HepG2 (cell line): ENCODE data around the gene POC1B. TPM values are rescaled to one million over a fixed set of nuclear protein-coding genes. Genes with fewer than 3 reads are reported as not detected.

ENCODE experiments used
- ATF7 ChIP-seq, 2 experiments: fragments of 450-650 bp in 1 of 2; sonication (generic) in 1 of 2; formaldehyde crosslinking in 1 of 2; IDR thresholded peaks; 2 replicates each; pipeline versions ENCODE4 v1.4.0 to v1.6.1; 2016 to 2020; ENCODE audit warnings: antibody characterized with exemption in 1 of 2, mild to moderate bottlenecking in 1 of 2, missing genetic modification reagents in 1 of 2
- CAMTA2 ChIP-seq: sonication (generic); formaldehyde crosslinking; IDR thresholded peaks from 2 replicates; pipeline ENCODE4 v1.4.0; 2020; ENCODE audit warnings: mild to moderate bottlenecking, missing genetic modification reagents, borderline replicate concordance
- HDAC1 ChIP-seq: sonication (generic); formaldehyde crosslinking; IDR thresholded peaks from 2 replicates; pipeline ENCODE4 v1.5.1; 2020; ENCODE audit warnings: mild to moderate bottlenecking, missing genetic modification reagents
- HNF4G ChIP-seq, 2 experiments: sonication (generic) in 1 of 2; formaldehyde crosslinking in 1 of 2; IDR thresholded peaks; 2 replicates each; pipeline versions ENCODE4 v1.4.0 to v1.6.1; 2011 to 2020; ENCODE audit warnings: borderline replicate concordance in 2 of 2, low read depth in 2 of 2, mild to moderate bottlenecking in 2 of 2, low read length in 1 of 2, missing genetic modification reagents in 1 of 2, moderate library complexity in 1 of 2
- KDM1A ChIP-seq: IDR thresholded peaks from 2 replicates; pipeline ENCODE4 v1.6.1; 2016; ENCODE audit warnings: missing compliant biosample characterization
- KLF15 ChIP-seq: sonication (generic); formaldehyde crosslinking; IDR thresholded peaks from 2 replicates; pipeline ENCODE4 v1.8.1; 2023; ENCODE audit warnings: borderline replicate concordance, mild to moderate bottlenecking, inconsistent platforms, missing genetic modification reagents, mixed read lengths
- MBD4 ChIP-seq: IDR thresholded peaks from 2 replicates; pipeline ENCODE4 v1.6.1; 2012; ENCODE audit warnings: low read length, inconsistent platforms, borderline replicate concordance
- MXD4 ChIP-seq: IDR thresholded peaks from 2 replicates; pipeline ENCODE4 v1.6.1; 2016; ENCODE audit warnings: mild to moderate bottlenecking, missing biosample characterization, missing genetic modification reagents
- RBAK ChIP-seq: sonication (generic); formaldehyde crosslinking; IDR thresholded peaks from 2 replicates; pipeline ENCODE4 v1.5.1; 2020; ENCODE audit warnings: mild to moderate bottlenecking, missing genetic modification reagents
- SAFB2 ChIP-seq: sonication (generic); formaldehyde crosslinking; IDR thresholded peaks from 2 replicates; pipeline ENCODE4 v1.5.1; 2020; ENCODE audit warnings: missing genetic modification reagents, low read depth, mild to moderate bottlenecking, borderline replicate concordance
- SMARCC2 ChIP-seq: fragments of 450-650 bp; IDR thresholded peaks from 2 replicates; pipeline ENCODE4 v1.6.1; 2017; ENCODE audit warnings: antibody characterized with exemption, mild to moderate bottlenecking
- TAF15 ChIP-seq: fragments of 200-400 bp; formaldehyde crosslinking; IDR thresholded peaks from one replicate; pipeline ENCODE4 v1.6.1; 2018; ENCODE audit warnings: mild to moderate bottlenecking, low read depth, low read length; ENCODE audit not compliant: poor library complexity, severe bottlenecking
- ZEB1 ChIP-seq: IDR thresholded peaks from 2 replicates; pipeline ENCODE4 v1.6.1; 2012; ENCODE audit warnings: mild to moderate bottlenecking, low read depth, inconsistent platforms; ENCODE audit not compliant: insufficient replicate concordance
- ZNF460 ChIP-seq: sonication (generic); formaldehyde crosslinking; IDR thresholded peaks from 2 replicates; pipeline ENCODE4 v1.5.1; 2020; ENCODE audit warnings: missing genetic modification reagents, mild to moderate bottlenecking, borderline replicate concordance
- ZNF572 ChIP-seq: sonication (generic); formaldehyde crosslinking; IDR thresholded peaks from 2 replicates; pipeline ENCODE4 v1.5.1; 2020; ENCODE audit warnings: mild to moderate bottlenecking, missing genetic modification reagents
- ZNF597 ChIP-seq: sonication (generic); formaldehyde crosslinking; IDR thresholded peaks from 2 replicates; pipeline ENCODE4 v1.5.0; 2020; ENCODE audit warnings: missing genetic modification reagents
- ZNF614 ChIP-seq: IDR thresholded peaks from 2 replicates; pipeline ENCODE4 v1.6.1; 2018; ENCODE audit warnings: missing biosample characterization, missing genetic modification reagents, inconsistent platforms, borderline replicate concordance
- ZNF703 ChIP-seq: sonication (generic); formaldehyde crosslinking; IDR thresholded peaks from 2 replicates; pipeline ENCODE4 v1.5.1; 2020; ENCODE audit warnings: missing genetic modification reagents, mild to moderate bottlenecking, moderate library complexity, borderline replicate concordance
- ZNF747 ChIP-seq: sonication (generic); formaldehyde crosslinking; IDR thresholded peaks from 2 replicates; pipeline ENCODE4 v1.8.1; 2023; ENCODE audit warnings: missing genetic modification reagents, mild to moderate bottlenecking, borderline replicate concordance
- polyA plus RNA-seq, 8 experiments: library from polyadenylated mRNA; depleted of rRNA in 3 of 8; stranded (reverse) in 7 of 8; unstranded in 1 of 8; fragments of >200 nt; fragmentation: Illumina TruSeq in 4 of 8; extraction: Trizol in 4 of 8; gene quantifications; 2 replicates each; pipeline versions ENCODE4 v1.2.1 to v1.2.3, GENCODE V29; 2011 to 2016; ENCODE audit warnings: low read depth in 4 of 8, missing spikeins in 1 of 8, mixed read lengths in 1 of 8; ENCODE audit not compliant: insufficient read depth in 1 of 8
- total RNA-seq, 5 experiments: library from RNA; depleted of rRNA; stranded (reverse); fragments of >200 nt; fragmentation: Illumina TruSeq; extraction: Trizol; gene quantifications; 2 replicates each; pipeline ENCODE4 v1.2.3, GENCODE V29; 2016; ENCODE audit warnings: low read depth in 1 of 5
- TF ChIP-seq, protein P1 (sequence below): sonication (generic); formaldehyde crosslinking; IDR thresholded peaks from 2 replicates; pipeline ENCODE4 v1.4.0; 2020; ENCODE audit warnings: missing genetic modification reagents, mild to moderate bottlenecking, borderline replicate concordance
- TF ChIP-seq, protein P2 (sequence below): sonication (generic); formaldehyde crosslinking; IDR thresholded peaks from 2 replicates; pipeline ENCODE4; 2020; ENCODE audit warnings: missing genetic modification reagents, mild to moderate bottlenecking, borderline replicate concordance

The POC1B gene
- total and polyA plus RNA-seq, 2 of the 13 experiments (the other 11 are each of a cell fraction or from before 2014, with no cell fraction given): 9.3 to 11.0 TPM

GRCh38 chr12:89524541-89525304, 1.1 kb downstream of the POC1B start, which contains the start of gene GALNT4 (continued):
- TF ChIP-seq RBAK (no peak), ZNF460 (CRISPR knock-in tag) (no peak), ZNF614 (CRISPR knock-in tag) (peak; percentile 49; the same call in 1 of the 2 replicates), CAMTA2 (CRISPR knock-in tag) (peak; percentile 34; the same call in 1 of the 2 replicates), ZNF703 (no peak), ATF7 (IDR thresholded peaks at IDR 0.05) (no peak), ATF7 (CRISPR knock-in tag; IDR thresholded peaks at IDR 0.05) (no peak), MXD4 (CRISPR knock-in tag) (peak; percentile 37; the same call in 1 of the 2 replicates), ZNF747 (CRISPR knock-in tag) (no peak), HDAC1 (CRISPR knock-in tag) (peak; percentile 60), ZNF572 (no peak), ZNF597 (CRISPR knock-in tag) (no peak), SAFB2 (no peak), KDM1A (CRISPR knock-in tag) (no peak), ZEB1 (no peak), HNF4G (IDR thresholded peaks at IDR 0.05; ENCODE audit: borderline replicate concordance, low read depth, low read length) (peak; percentile 12; the same call in 1 of the 2 replicates), HNF4G (CRISPR knock-in tag; IDR thresholded peaks at IDR 0.05; ENCODE audit: borderline replicate concordance, low read depth) (no peak), TAF15 (no peak), KLF15 (CRISPR knock-in tag) (no peak), MBD4 (no peak), SMARCC2 (no peak)
- TF ChIP-seq, protein P1, sequence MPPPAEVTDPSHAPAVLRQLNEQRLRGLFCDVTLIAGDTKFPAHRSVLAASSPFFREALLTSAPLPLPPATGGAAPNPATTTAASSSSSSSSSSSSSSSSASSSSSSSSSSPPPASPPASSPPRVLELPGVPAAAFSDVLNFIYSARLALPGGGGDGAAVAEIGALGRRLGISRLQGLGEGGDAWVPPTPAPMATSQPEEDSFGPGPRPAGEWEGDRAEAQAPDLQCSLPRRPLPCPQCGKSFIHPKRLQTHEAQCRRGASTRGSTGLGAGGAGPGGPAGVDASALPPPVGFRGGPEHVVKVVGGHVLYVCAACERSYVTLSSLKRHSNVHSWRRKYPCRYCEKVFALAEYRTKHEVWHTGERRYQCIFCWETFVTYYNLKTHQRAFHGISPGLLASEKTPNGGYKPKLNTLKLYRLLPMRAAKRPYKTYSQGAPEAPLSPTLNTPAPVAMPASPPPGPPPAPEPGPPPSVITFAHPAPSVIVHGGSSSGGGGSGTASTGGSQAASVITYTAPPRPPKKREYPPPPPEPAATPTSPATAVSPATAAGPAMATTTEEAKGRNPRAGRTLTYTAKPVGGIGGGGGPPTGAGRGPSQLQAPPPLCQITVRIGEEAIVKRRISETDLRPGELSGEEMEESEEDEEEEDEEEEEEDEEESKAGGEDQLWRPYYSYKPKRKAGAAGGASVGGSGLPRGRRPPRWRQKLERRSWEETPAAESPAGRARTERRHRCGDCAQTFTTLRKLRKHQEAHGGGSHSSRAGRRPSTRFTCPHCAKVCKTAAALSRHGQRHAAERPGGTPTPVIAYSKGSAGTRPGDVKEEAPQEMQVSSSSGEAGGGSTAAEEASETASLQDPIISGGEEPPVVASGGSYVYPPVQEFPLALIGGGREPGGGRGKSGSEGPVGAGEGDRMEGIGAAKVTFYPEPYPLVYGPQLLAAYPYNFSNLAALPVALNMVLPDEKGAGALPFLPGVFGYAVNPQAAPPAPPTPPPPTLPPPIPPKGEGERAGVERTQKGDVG (CRISPR knock-in tag): no peak
- TF ChIP-seq, protein P2, sequence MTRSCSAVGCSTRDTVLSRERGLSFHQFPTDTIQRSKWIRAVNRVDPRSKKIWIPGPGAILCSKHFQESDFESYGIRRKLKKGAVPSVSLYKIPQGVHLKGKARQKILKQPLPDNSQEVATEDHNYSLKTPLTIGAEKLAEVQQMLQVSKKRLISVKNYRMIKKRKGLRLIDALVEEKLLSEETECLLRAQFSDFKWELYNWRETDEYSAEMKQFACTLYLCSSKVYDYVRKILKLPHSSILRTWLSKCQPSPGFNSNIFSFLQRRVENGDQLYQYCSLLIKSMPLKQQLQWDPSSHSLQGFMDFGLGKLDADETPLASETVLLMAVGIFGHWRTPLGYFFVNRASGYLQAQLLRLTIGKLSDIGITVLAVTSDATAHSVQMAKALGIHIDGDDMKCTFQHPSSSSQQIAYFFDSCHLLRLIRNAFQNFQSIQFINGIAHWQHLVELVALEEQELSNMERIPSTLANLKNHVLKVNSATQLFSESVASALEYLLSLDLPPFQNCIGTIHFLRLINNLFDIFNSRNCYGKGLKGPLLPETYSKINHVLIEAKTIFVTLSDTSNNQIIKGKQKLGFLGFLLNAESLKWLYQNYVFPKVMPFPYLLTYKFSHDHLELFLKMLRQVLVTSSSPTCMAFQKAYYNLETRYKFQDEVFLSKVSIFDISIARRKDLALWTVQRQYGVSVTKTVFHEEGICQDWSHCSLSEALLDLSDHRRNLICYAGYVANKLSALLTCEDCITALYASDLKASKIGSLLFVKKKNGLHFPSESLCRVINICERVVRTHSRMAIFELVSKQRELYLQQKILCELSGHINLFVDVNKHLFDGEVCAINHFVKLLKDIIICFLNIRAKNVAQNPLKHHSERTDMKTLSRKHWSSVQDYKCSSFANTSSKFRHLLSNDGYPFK: no peak
